CD4-positive, alpha-beta T cell (primary cell): ENCODE results near the gene CRELD1. TPM values are rescaled to one million over a fixed set of nuclear protein-coding genes. Genes with fewer than 3 reads are reported as not detected.

Experiments used
- ATAC-seq: fragments of 200-7000 bp; cut with Tn5 transposase; one replicate; pipeline ENCODE4 v1.10.0; 2022; ENCODE audit warnings: mild to moderate bottlenecking; ENCODE audit not compliant: poor library complexity
- CTCF ChIA-PET: fragments of 350-600 bp; sonication (Branson Sonifier 250); formaldehyde crosslinking; loops from one replicate; lab custom pipeline; 2021; ENCODE audit warnings: antibody characterized with exemption, inconsistent platforms; lab: Charles Lee
- POLR2A ChIA-PET: fragments of 350-600 bp; sonication (Branson Sonifier 250); formaldehyde crosslinking; loops from one replicate; lab custom pipeline; 2021; ENCODE audit warnings: antibody characterized with exemption, inconsistent platforms; lab: Charles Lee
- DNase-seq, 14 experiments: peaks; one replicate each; pipeline ENCODE4 v3.0.0-alpha.2; 2013 to 2020; ENCODE audit warnings: mixed read lengths in 2 of 14
- H3K27ac ChIP-seq, 2 donors: one replicate each; pipeline versions ENCODE4 v1.5.1 to v1.7.0; 2013; ENCODE audit warnings: low read length in 2 of 2, low read depth in 1 of 2, mild to moderate bottlenecking in 1 of 2
- H3K27me3 ChIP-seq, 2 experiments: 1 replicate in 1 of 2; 2 replicates in 1 of 2; pipeline versions ENCODE4 v1.6.1 to v1.7.0; 2013; ENCODE audit warnings: low read length in 2 of 2, control low read depth in 1 of 2, mild to moderate bottlenecking in 1 of 2, moderate library complexity in 1 of 2; ENCODE audit not compliant: insufficient read depth in 2 of 2, control insufficient read depth in 1 of 2
- H3K36me3 ChIP-seq: one replicate; pipeline ENCODE4 v1.6.1; 2013; ENCODE audit warnings: low read length, control low read depth; ENCODE audit not compliant: insufficient read depth
- H3K4me1 ChIP-seq: one replicate; pipeline ENCODE4 v1.6.1; 2013; ENCODE audit warnings: low read length, control low read depth; ENCODE audit not compliant: insufficient read depth
- H3K4me3 ChIP-seq: one replicate; pipeline ENCODE4 v1.5.1; 2013; ENCODE audit warnings: mild to moderate bottlenecking, low read length, moderate library complexity
- H3K9me3 ChIP-seq, 2 experiments: 1 replicate in 1 of 2; 2 replicates in 1 of 2; pipeline versions ENCODE4 v1.6.1 to v1.7.0; 2013; ENCODE audit warnings: low read length in 2 of 2, mild to moderate bottlenecking in 2 of 2, control low read depth in 1 of 2, moderate library complexity in 1 of 2; ENCODE audit not compliant: control insufficient read depth in 1 of 2, insufficient read depth in 1 of 2
- H3K27ac Mint-ChIP-seq: one replicate; pipeline ENCODE4 v1.8.0; 2020; ENCODE audit warnings: mixed read lengths
- H3K27me3 Mint-ChIP-seq: one replicate; pipeline ENCODE4 v1.8.0; 2021; ENCODE audit warnings: mixed read lengths
- H3K36me3 Mint-ChIP-seq: one replicate; pipeline ENCODE4 v1.8.0; 2021; ENCODE audit warnings: low read depth, mixed read lengths
- H3K4me1 Mint-ChIP-seq: one replicate; pipeline ENCODE4 v1.8.0; 2021; ENCODE audit warnings: low read depth, mixed read lengths
- H3K4me3 Mint-ChIP-seq: one replicate; pipeline ENCODE4 v1.8.0; 2020; ENCODE audit warnings: mild to moderate bottlenecking, mixed read lengths
- H3K9me3 Mint-ChIP-seq: one replicate; pipeline ENCODE4 v1.8.0; 2020; ENCODE audit warnings: mixed read lengths
- intact Hi-C, 2 experiments: fragments of 100-400 bp; cut with DNase I in 1 of 2; cut with micrococcal nuclease in 1 of 2; formaldehyde crosslinking; loops; one replicate each; pipeline versions ENCODE4 v1.15.1 to v1.9.0; 2023 to 2025; cut with DNase I, micrococcal nuclease
- total RNA-seq, 174 experiments: library from RNA in 2 of 174; stranded (reverse) in 2 of 174; gene quantifications; one replicate each; pipeline ENCODE4 v1.2.3 and lab custom pipeline; 2021 to 2026
- TF ChIP-seq, protein P1 (sequence below): fragments of 200-600 bp; IDR thresholded peaks from one replicate; pipeline ENCODE4 v1.8.0; 2022; ENCODE audit warnings: antibody characterized with exemption, mild to moderate bottlenecking

Gene CRELD1
- total RNA-seq, 2 experiments from 2014 or later, result 10.7 to 12.4 TPM

- H3K4me3 ChIP-seq, result peak within 1 kb of the TSS; percentile 77
Measured at GRCh38 chr3:9951962-9952805, 18.6 kb downstream of the CRELD1 start, which contains the start of gene PRRT3. Gene PRRT3, minus strand, starts transcription at chr3:9952408. Its CDS starts 2,293 bp downstream, at chr3:9950115.

GRCh38 chr3:9955067-9955502 is 21.5 kb downstream of the CRELD1 start:
- no peaks in the 10 kb centered on the region for H3K27me3 ChIP-seq
- POLR2A ChIA-PET, result interaction anchor here (3.2 kb wide), 1 partner anchor 22 kb away, joined by 18 read pairs; the partner anchor contains the start of gene CRELD1
- intact Hi-C loops, result no loop called here
- Mint-ChIP-seq H3K36me3 (no peaks in the 10 kb centered on the region), H3K4me3 (no peak overlapping the region), H3K27ac (no peak overlapping the region), H3K9me3 (no peaks in the 10 kb centered on the region), H3K4me1 (peaks cover 21% of the 10 kb centered on the region), H3K27me3 (no peaks in the 10 kb centered on the region)
- TF ChIP-seq, protein P1, sequence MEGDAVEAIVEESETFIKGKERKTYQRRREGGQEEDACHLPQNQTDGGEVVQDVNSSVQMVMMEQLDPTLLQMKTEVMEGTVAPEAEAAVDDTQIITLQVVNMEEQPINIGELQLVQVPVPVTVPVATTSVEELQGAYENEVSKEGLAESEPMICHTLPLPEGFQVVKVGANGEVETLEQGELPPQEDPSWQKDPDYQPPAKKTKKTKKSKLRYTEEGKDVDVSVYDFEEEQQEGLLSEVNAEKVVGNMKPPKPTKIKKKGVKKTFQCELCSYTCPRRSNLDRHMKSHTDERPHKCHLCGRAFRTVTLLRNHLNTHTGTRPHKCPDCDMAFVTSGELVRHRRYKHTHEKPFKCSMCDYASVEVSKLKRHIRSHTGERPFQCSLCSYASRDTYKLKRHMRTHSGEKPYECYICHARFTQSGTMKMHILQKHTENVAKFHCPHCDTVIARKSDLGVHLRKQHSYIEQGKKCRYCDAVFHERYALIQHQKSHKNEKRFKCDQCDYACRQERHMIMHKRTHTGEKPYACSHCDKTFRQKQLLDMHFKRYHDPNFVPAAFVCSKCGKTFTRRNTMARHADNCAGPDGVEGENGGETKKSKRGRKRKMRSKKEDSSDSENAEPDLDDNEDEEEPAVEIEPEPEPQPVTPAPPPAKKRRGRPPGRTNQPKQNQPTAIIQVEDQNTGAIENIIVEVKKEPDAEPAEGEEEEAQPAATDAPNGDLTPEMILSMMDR, result no peak
- ATAC-seq, result no peak
- H3K4me3 ChIP-seq, result no peak overlapping the region
- H3K27ac ChIP-seq, result no peak overlapping the region
- H3K4me1 ChIP-seq, result peaks cover 21% of the 10 kb centered on the region
- CTCF ChIA-PET, result no interaction called here
- no peaks in the 10 kb centered on the region for H3K9me3 ChIP-seq
- no peak for DNase-seq
- H3K36me3 ChIP-seq, result no peaks in the 10 kb centered on the region

More at GRCh38 chr3:9951962-9952805, 18.6 kb downstream of the CRELD1 start, which contains the start of gene PRRT3:
- Mint-ChIP-seq H3K36me3 (no peaks in the 10 kb centered on the region), H3K27ac (peak within 1 kb of the TSS; percentile 41), H3K9me3 (no peaks in the 10 kb centered on the region), H3K4me3 (peak within 1 kb of the TSS; percentile 88), H3K4me1 (peaks cover 21% of the 10 kb centered on the region), H3K27me3 (no peaks in the 10 kb centered on the region)
- H3K4me1 ChIP-seq, result peaks cover 21% of the 10 kb centered on the region
- ChIA-PET POLR2A (interaction anchor here (0.6 to 3.9 kb wide), 9 partner anchors 18 to 555 kb away, joined by 3 to 66 read pairs (median 4); partner anchors contain the start of genes CRELD1, EMC3, FANCD2 and SEC13), CTCF (interaction anchor here (1.8 to 3.1 kb wide), 2 partner anchors 17 to 19 kb away, joined by 4 to 20 read pairs; partner anchors contain the start of gene CRELD1)
- no peaks in the 10 kb centered on the region for H3K9me3 ChIP-seq
- DNase-seq (peak; percentile 37 to 74 (median 52)), ATAC-seq (peak; percentile 95)
- TF ChIP-seq, protein P1, result no peak
- peaks cover 9% of the 10 kb centered on the region for H3K36me3 ChIP-seq
- no peaks in the 10 kb centered on the region for H3K27me3 ChIP-seq
- intact Hi-C loops, result loop anchor here in 1 of 2 experiments (2.0 to 5.0 kb wide), 2 partner anchors 19 to 60 kb away; partner anchors contain the start of genes CRELD1 and JAGN1
- H3K27ac ChIP-seq, result no peak within 1 kb of the TSS

DNA sequence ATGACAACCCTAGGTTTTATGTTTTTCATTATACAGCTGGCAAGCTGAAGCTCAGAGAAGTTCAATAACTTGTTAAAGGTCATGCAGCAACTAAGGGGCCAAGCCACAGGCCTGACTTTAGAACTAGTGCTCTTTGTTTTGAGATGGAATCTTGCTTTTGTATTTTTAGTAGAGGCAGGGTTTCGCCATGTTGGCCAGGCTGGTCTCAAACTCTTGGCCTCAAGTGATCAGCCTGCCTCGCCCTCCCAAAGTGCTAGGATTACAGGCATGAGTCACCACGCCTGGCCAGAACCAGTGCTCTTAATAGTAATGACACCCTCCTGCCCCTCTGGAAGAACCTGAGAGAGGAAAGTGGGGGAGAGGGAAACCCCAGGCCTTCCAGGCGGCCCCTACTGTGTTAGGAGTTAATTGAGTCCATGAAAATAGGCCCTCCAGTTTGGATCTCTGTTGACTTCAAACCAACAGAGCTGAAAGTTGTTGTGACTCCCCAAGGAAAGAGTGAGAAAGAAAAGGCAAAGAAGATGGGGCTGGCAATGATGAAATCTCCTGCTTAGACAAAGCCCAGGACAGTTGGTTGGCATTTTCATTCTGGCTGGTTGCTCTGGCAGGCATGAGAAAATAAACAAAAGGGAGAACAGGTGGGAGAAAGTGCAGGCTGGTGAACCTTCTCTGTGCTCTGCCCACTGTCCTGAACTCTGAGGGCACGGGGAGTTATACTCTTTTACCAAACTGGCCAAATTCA is 22.1 kb downstream of the CRELD1 start:
- Mint-ChIP-seq H3K27ac (no peak overlapping the region), H3K9me3 (no peaks in the 10 kb centered on the region), H3K36me3 (peaks cover 2% of the 10 kb centered on the region), H3K27me3 (no peaks in the 10 kb centered on the region), H3K4me3 (no peak overlapping the region), H3K4me1 (peaks cover 20% of the 10 kb centered on the region)
- ATAC-seq (no peak), DNase-seq (no peak)
- Histone ChIP-seq H3K27me3 (no peaks in the 10 kb centered on the region), H3K9me3 (no peaks in the 10 kb centered on the region), H3K36me3 (no peaks in the 10 kb centered on the region), H3K4me1 (peaks cover 18% of the 10 kb centered on the region), H3K4me3 (no peak overlapping the region), H3K27ac (no peak overlapping the region)
- TF ChIP-seq, protein P1, result no peak
- CTCF ChIA-PET, result no interaction called here
- POLR2A ChIA-PET, result interaction anchor here (3.2 kb wide), 1 partner anchor 22 kb away, joined by 18 read pairs; the partner anchor contains the start of gene CRELD1
- intact Hi-C loops, result no loop called here
